SW480 (cell line): ENCODE measurements around the gene BRD3OS.

ENCODE experiments used
- DNase-seq: peaks from one replicate; pipeline ENCODE4 v3.0.0-alpha.2; 2016; ENCODE audit warnings: low spot score

Gene BRD3OS

DNA sequence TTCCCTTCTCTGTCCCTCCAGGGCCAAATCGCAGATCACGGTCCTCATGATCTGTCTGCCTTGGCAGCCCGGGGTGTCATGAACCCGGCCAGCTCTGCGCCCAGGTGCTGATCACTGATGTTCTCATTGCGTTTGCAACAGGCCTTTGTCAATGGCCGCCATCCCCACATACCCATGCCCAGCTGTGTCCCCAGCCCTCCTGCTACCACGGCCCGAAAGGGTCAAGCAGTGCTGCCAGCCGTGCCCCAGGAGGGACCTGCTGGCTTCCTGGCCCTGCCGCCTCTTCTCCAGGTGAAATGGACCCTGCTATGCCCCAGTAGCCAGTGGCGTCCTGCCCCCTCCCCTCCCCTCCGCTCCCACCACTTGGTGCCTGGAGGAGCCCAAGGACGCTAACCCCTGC, 20.4 kb upstream of the BRD3OS start:
- no peak for DNase-seq

DNA sequence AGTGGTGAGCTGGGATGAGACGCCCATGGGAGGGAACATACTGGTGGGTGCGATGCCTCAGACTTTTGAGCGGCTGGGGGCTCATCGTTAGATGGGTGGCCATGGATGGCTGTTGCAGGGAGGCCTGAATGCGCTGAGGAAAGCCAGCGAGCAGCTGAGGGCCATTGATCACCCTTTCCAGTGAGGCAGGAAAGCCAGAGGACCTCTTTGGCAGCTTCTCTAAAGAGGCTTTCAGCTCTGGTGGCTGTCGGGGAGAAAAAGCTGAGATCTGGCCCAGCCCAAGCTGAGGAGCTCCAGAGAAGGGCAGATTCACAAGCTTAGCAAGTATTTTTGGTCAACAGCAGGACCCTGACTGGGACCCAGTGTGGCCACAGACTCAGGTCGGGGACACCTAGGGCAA, 19.9 kb upstream of the BRD3OS start:
- DNase-seq = no peak

DNA sequence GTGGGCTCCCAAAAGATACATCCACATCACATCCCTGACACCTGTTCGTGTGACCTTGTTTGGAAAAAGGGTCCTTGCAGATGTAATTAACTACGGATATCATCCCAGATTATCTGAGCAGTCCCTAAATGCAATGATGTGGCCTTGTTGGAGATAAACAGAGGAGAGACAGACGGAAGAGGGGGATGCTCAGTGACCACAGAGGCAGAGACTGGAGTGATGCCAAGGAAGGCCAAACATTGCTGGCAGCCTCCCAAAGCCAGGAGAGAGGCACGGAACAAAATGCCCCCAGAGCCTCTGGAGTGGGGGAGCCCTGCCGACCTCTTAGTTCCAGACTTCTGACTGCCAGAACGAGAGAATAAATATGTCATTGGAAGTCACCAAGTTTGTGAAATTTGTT, 18.1 kb upstream of the BRD3OS start:
- DNase-seq = no peak

GRCh38 chr9:134007571-134007970, 17.7 kb upstream of the BRD3OS start:
- DNase-seq = no peak

DNA sequence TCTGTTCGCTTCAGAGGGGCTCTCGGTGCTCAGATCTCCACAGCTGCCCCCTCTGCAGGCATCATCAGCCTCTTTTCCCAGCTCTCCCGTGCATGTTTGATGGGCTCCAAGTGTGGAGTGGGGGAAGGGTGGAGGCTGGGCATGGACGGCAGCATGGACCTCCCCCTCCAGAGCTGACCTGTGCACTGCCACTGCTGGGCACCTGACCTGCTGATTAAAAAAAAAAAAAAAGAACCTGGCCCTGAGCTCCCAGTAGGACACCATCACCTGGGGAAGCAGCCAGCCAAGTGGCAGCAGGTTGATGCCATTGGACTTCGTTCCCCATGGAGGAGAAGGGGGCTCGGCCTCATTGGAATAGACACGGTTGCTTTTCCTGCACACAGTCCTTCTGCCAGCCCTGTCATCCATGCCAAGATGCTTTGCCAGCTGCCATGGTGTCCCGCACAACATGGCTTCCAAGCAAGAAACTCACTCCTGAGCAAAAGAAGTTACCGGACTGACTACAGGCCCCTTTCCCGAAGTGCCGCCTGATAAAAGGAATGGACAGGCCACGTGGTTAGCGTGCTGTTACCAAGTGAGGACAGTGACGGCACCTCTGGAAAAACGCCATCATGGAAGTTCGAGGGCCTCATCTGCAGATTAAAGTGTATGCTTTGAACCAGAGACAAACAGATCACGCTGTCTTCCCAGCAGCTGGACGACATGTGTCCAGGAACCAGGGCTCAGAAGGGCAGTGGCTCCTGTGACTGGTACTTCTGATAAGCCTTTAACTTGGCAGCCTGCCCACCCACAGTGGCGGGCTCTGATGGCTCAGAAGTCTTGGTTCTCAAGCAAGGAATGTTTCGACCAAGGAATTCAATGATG, 14.7 kb upstream of the BRD3OS start:
- no peak for DNase-seq

- DNase-seq = no peak
Observed at GRCh38 chr9:134011401-134011800, 13.9 kb upstream of the BRD3OS start.

DNA sequence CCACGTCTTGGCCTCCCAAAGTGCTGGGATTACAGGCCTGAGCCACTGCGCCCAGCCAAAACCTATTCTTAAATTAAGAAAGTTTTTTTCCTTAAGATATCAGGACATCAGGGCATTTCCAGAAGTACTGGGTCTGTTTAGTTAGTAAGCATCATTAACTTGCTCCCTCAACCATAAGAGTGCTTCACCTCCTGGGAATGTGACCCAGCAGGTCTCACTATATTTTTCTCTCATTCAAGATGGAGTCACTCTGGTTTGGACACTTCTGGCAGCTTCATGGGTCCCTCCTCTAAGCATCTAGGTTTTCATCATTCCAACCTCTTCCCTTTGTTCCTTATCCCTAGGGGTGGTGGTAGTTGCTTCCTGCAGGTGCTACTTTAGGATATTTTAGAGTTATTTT, 10.3 kb upstream of the BRD3OS start:
- DNase-seq = no peak

DNA sequence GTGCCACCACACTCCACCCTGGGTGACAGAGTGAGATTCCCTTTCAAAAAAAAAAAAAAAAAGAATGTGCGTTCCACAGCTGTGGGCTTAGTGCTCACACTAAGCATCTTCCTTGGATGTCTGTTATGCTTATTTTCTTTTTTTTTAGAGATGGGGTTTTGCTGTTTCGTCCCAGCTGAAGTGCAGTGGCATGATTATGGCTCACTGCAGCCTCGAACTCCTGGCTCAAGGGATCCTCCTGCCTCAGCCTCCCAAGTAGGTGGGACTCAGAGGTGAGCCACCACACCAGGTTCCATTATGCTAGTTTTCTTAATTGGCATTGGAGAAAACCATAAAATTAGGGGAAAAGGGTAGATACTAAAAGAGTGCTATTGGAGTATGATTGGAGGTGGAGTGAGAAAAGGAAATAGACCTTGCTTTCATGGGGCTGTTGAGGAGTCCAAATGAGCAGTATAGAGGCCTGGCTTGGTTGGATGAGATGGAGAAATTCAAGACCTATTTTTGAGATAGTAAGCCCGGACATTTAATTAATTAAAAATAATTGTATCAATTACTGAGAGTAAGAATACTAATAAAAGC, 978 bp upstream of the BRD3OS start:
- no peak for DNase-seq

DNA sequence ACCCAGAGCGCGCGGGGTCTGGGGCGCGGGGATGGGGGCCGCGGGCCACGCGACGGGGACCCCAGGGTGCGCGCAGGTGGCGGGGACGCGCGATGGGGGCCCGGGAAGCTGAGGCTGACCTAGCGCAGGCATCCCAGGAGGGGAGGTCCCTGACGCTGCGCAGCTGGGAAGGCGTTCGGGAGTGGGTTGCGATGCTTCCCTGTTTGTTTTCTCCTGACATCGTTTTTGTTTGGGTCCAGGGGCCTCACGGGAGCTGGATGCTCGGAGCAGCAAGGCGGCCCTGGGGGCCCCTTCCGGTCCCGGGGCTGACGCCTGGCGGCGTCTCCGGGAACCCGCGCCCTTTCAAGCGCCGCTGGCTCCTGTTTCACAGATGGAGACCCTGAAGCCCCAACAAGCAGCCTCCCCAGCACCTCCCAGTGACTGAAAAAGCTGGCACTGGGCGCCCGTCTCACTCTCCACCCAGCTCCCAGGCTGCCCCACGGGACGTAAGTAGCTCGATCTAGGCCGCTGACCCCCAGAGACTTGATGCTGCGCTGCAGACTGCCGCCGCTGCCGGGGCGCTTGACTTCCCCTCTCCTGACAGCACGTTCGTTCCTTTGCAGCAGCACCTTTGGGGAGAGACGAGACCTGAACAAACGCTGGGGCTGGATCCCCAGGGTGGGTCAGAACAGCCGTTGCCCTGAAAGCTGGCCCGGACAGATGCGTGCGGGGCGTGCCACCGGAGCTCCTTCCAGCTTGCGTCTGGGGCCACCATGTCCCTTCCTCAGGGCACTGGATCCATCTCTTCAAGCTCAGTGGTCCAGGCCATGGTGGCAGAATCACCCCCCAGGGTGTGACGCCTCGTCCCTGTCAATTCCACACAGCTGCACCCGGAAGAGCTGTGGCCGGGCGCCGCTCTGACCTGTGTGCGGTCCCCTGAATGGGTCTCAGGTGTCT, 593 bp downstream of the BRD3OS start:
- peak; percentile 36 for DNase-seq

DNA sequence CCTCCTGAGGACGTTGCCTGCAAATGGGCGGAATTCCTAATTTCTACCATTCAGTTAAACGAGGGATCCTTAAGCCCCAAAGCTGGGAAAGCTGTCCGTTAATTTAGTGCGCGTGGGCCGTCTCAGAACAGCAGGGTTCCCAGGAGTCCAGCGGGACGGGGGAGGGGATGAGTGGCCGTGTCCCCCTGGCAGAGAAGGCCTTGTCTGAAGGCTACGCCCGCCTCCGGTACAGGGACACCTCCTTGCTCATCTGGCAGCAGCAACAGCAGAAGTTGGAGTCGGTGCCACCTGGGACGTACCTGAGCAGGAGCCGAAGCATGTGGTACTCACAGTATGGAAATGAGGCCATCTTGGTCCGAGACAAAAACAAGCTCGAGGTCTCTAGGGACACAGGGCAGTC, 1.3 kb downstream of the BRD3OS start:
- DNase-seq = no peak

DNA sequence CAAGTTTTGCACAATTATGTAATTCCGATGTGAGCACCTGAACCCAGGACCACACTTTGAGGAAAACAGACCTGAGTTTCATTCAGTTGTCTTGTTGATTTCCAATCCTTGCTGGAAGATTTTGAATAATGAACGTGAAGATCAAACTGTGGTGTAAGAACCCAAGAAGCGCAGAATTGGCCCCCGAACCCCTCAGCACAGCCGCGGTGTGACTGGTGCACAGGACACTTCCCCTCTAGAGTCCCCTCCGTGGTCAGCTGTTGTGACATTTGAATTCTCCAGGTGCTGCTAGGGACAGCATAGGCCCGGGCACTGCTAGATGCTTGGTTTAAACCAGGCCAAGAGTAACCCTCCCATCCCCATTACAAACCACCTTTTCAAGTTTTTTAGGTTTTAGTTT, 1.7 kb downstream of the BRD3OS start:
- no peak for DNase-seq

- DNase-seq = no peak
Observed at GRCh38 chr9:134027561-134027960, 2.3 kb downstream of the BRD3OS start.

DNA sequence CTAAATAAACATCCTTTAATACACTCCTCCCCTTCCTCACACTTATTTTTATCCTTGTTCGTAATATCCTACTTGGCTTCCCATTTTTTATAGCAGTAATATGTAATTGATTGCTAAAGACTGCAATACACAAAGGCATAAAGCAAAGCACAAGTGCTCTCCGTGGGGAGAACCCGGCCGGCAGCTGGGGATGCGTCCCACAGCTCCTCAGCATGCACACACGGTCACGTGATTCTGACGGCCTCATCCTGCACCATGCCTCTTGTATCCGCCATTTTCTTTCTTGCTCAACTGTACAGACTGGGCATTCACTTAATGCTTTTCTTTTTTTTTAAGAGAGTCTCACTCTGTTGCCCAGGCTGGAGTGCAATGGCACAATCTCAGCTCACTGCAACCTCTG, 2.8 kb downstream of the BRD3OS start:
- DNase-seq = no peak

- no peak for DNase-seq
Observed at GRCh38 chr9:134028575-134029247, 3.4 kb downstream of the BRD3OS start.

DNA sequence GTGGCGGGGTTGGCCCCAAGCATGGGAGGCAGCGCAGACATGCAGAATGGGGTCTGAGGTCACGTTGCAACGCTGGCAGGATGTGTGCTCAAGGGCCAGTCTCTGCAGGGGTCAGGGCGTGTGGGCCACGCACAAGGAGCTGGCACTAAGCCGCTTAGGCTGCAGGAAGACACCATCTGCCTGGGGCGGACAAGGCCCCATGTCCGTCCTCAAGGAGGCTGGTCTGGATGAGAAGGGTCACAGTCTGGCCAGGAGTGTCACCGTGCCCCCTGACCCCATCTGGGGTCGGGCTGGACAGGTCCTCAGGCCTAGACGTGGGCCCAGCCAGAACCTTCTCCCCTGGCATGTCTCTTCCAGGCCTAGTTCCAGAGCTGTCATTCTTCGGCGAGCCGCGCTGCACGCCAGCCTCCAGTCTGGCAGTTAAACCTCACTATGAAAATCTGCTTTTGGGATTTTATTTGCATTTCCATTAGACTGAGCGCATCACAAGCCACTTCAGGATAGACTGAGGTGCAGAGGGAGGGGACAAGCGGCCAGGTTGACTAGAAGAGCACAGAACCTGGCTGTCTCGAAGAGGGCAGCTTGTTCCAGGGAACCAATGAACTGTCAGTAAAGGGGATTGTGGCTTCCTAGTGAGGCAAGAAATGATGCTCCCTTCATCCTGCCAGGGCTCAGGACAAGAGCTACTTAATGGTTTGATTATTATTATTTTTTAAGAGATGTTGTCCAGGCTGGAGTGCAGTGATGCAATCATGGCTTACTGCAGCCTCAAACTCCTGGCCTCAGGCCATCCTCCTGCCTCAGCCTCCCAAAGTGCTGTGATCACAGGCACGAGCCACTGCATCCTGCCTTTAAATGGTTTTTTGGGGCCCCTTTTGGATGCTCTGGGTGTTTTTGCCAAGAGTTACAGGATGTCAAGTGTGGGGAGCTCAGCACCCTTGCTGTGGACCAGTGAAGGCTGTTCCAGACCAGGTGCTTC, 4.3 kb downstream of the BRD3OS start:
- no peak for DNase-seq

DNA sequence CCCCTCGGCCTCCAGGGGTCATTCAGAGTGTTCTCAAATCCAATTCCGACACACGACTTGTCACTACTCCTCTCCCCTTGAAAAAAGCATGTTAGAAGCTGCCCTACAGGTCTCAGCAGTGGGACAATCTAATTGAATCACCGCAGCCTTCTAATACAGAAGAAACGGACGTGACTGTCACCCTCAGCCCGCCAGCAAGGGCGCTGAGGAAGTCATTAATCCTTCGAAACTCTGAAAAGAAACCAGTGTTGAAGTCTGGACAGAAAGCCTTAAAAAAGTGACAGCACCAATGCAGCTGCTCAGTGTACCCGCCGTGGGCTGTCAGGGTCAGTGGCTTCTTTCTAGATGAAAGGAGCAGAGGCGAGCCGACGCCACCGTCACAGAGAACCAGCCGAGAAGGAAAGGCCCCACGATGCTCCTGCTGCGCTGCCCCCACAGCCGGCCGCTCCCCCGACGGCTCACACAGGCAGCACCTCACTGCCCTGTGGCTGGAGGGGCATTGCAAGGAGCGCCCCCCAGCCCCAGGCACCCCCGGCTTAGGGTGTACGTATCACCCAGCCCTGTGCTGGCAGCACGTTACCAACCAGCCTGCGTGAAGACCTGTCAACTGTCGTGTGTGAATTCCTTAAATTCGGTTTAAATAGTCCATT, 5.7 kb downstream of the BRD3OS start:
- no peak for DNase-seq

- DNase-seq = no peak
Observed at GRCh38 chr9:134031783-134032182, 6.5 kb downstream of the BRD3OS start.

- no peak for DNase-seq
Observed at GRCh38 chr9:134032456-134033222, 7.4 kb downstream of the BRD3OS start.

DNA sequence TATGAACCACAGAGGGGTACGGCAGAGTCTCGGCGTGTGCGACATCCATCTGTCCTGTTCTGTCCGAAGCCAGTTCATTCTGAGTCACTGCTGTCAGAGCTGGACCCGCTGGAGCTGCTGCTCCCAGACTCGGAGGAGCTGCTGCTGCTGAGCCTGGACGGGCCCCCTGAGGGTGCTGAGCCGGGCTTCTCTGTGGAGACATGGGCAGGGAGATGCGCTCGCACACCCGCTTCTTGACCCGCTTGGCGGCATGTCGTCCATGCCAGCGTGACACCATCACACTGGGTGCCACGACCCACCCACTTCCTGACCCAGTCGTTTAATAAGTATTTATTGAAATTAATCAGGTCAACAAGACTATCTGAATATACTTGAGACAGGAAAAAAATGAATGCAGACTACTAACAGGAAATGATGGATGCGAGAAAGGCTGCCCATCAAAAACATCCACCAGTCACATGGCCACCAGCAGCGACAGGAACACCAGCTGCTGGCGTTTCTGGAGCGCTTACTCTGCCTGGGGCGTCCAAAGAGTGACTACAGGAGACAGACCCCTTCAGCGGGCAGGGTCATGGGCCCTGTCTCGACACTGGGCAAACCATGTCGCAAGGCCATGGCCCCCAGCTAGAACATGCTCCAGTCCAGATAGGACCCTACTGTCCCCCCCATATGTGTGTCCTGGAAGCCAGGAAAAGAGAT, 8.4 kb downstream of the BRD3OS start:
- DNase-seq = no peak
